ENCODE measurements around the gene ANKRD40.
"Not testable (repeated sequence)": the region's sequence is repeated elsewhere in the genome, so short reads cannot be mapped to it uniquely, and the experiment has no call there.

The ANKRD40 gene

GRCh38 chr17:50710025-50710424, 2.3 kb upstream of the ANKRD40 start:
- H3K9me2 ChIP-seq (ENCODE audit: low read depth, low read length): no peaks in the 10 kb centered on the region
- no peaks in the 10 kb centered on the region for H3K27me3 ChIP-seq (ENCODE audit: insufficient read depth, low read length)
- no peak overlapping the region for H3K9ac ChIP-seq (ENCODE audit: low read length)
- TF ChIP-seq CTCF (IDR thresholded peaks at IDR 0.05; ENCODE audit: low read length) (no peak), EZH2 (IDR thresholded peaks at IDR 0.05; ENCODE audit: borderline replicate concordance, low read length) (no peak)
- H2AFZ ChIP-seq (ENCODE audit: low read length): no peak overlapping the region
- no peak overlapping the region for H3K27ac ChIP-seq (ENCODE audit: low read depth, low read length, poor library complexity, severe bottlenecking)
- no peak overlapping the region for H3K4me3 ChIP-seq (ENCODE audit: low read depth, low read length, poor library complexity, severe bottlenecking)
- H3F3A ChIP-seq (ENCODE audit: insufficient read depth, low read length): no peaks in the 10 kb centered on the region
- H3K4me1 ChIP-seq (ENCODE audit: insufficient read depth, low read length, severe bottlenecking): peaks cover 25% of the 10 kb centered on the region
- no peak overlapping the region for H3K4me2 ChIP-seq (ENCODE audit: low read length)
- no peaks in the 10 kb centered on the region for H3K9me3 ChIP-seq (ENCODE audit: low read length)
- 0 out of 2 replicates have a peak, but pooled peaks cover 8% of the 10 kb centered on the region for H3K36me3 ChIP-seq (ENCODE audit: insufficient read depth, low read length)
- H3K79me2 ChIP-seq (ENCODE audit: insufficient read depth, low read length): peaks cover 18% of the 10 kb centered on the region
- H4K20me1 ChIP-seq (ENCODE audit: insufficient read depth, low read length): no peaks in the 10 kb centered on the region

- Histone ChIP-seq H2AFZ (ENCODE audit: low read length) (peak overlapping the region; percentile 100), H3K79me2 (ENCODE audit: insufficient read depth, low read length) (peaks cover 18% of the 10 kb centered on the region), H3K27ac (ENCODE audit: low read depth, low read length, poor library complexity, severe bottlenecking) (peak overlapping the region; percentile 87), H3K4me2 (ENCODE audit: low read length) (peak overlapping the region; percentile 100), H3K4me1 (ENCODE audit: insufficient read depth, low read length, severe bottlenecking) (peaks cover 25% of the 10 kb centered on the region), H3K9ac (ENCODE audit: low read length) (peak overlapping the region; percentile 98; the same call in 1 of the 2 replicates), H3K4me3 (ENCODE audit: low read depth, low read length, poor library complexity, severe bottlenecking) (peak overlapping the region; percentile 94), H3K36me3 (ENCODE audit: insufficient read depth, low read length) (0 out of 2 replicates have a peak, but pooled peaks cover 10% of the 10 kb centered on the region)
- not testable (repeated sequence) for H3K9me2 ChIP-seq (ENCODE audit: low read depth, low read length); H3K9me3 ChIP-seq (ENCODE audit: low read length); H3K27me3 ChIP-seq (ENCODE audit: insufficient read depth, low read length); H4K20me1 ChIP-seq (ENCODE audit: insufficient read depth, low read length); H3F3A ChIP-seq (ENCODE audit: insufficient read depth, low read length)
These were observed 1.3 kb upstream of the ANKRD40 start for GRCh38 chr17:50709053-50709452.

GRCh38 chr17:50708050-50709000, 611 bp upstream of the ANKRD40 start:
- Histone ChIP-seq H3K79me2 (ENCODE audit: insufficient read depth, low read length) (peaks cover 18% of the 10 kb centered on the region), H3K27ac (ENCODE audit: low read depth, low read length, poor library complexity, severe bottlenecking) (peak overlapping the region; percentile 87), H2AFZ (ENCODE audit: low read length) (peak overlapping the region; percentile 100), H3K4me2 (ENCODE audit: low read length) (peak overlapping the region; percentile 100), H4K20me1 (ENCODE audit: insufficient read depth, low read length) (no peaks in the 10 kb centered on the region), H3K4me3 (ENCODE audit: low read depth, low read length, poor library complexity, severe bottlenecking) (peak overlapping the region; percentile 94), H3K9ac (ENCODE audit: low read length) (peak overlapping the region; percentile 98), H3K27me3 (ENCODE audit: insufficient read depth, low read length) (no peaks in the 10 kb centered on the region), H3K36me3 (ENCODE audit: insufficient read depth, low read length) (peaks cover 15% of the 10 kb centered on the region; the same call in 1 of the 2 replicates), H3F3A (ENCODE audit: insufficient read depth, low read length) (no peaks in the 10 kb centered on the region), H3K9me2 (ENCODE audit: low read depth, low read length) (no peaks in the 10 kb centered on the region), H3K4me1 (ENCODE audit: insufficient read depth, low read length, severe bottlenecking) (peaks cover 25% of the 10 kb centered on the region), H3K9me3 (ENCODE audit: low read length) (no peaks in the 10 kb centered on the region)
- no peak for TF ChIP-seq EZH2 (IDR thresholded peaks at IDR 0.05; ENCODE audit: borderline replicate concordance, low read length)

- no peak overlapping the region for H3K4me2 ChIP-seq (ENCODE audit: low read length)
- H3K27ac ChIP-seq (ENCODE audit: low read depth, low read length, poor library complexity, severe bottlenecking): no peak overlapping the region
- H2AFZ ChIP-seq (ENCODE audit: low read length): no peak overlapping the region
- no peaks in the 10 kb centered on the region for H3F3A ChIP-seq (ENCODE audit: insufficient read depth, low read length)
- H3K79me2 ChIP-seq (ENCODE audit: insufficient read depth, low read length): peaks cover 22% of the 10 kb centered on the region
- no peaks in the 10 kb centered on the region for H3K27me3 ChIP-seq (ENCODE audit: insufficient read depth, low read length)
- H3K9me2 ChIP-seq (ENCODE audit: low read depth, low read length): no peaks in the 10 kb centered on the region
- H4K20me1 ChIP-seq (ENCODE audit: insufficient read depth, low read length): peaks cover 3% of the 10 kb centered on the region; the same call in 1 of the 2 replicates
- no peak overlapping the region for H3K4me3 ChIP-seq (ENCODE audit: low read depth, low read length, poor library complexity, severe bottlenecking)
- H3K36me3 ChIP-seq (ENCODE audit: insufficient read depth, low read length): peaks cover 56% of the 10 kb centered on the region
- no peaks in the 10 kb centered on the region for H3K9me3 ChIP-seq (ENCODE audit: low read length)
- H3K9ac ChIP-seq (ENCODE audit: low read length): no peak overlapping the region
- TF ChIP-seq EZH2 (IDR thresholded peaks at IDR 0.05; ENCODE audit: borderline replicate concordance, low read length) (no peak), CTCF (IDR thresholded peaks at IDR 0.05; ENCODE audit: low read length) (no peak)
- H3K4me1 ChIP-seq (ENCODE audit: insufficient read depth, low read length, severe bottlenecking): peaks cover 15% of the 10 kb centered on the region
These were observed 4.6 kb downstream of the ANKRD40 start for GRCh38 chr17:50703162-50703561.

All from OCI-LY1 (cell line).